Effector memory CD8-positive, alpha-beta T cell (primary cell): Measurements from ENCODE around the gene SLCO3A1.

Experiments used
- ATAC-seq: fragments of 150-1000 bp; cut with Tn5 transposase; replicated peaks from 2 replicates; pipeline ENCODE4 v1.10.0; 2021; ENCODE audit warnings: mild to moderate bottlenecking, moderate library complexity
- DNase-seq, 3 experiments: peaks; one replicate each; pipeline ENCODE4 v3.0.0; 2021
- H3K27ac Mint-ChIP-seq, 2 donors: one replicate each; pipeline ENCODE4 v1.8.0; 2022; ENCODE audit warnings: mild to moderate bottlenecking in 2 of 2, mixed read lengths in 2 of 2, moderate library complexity in 2 of 2
- H3K27me3 Mint-ChIP-seq, 2 donors: one replicate each; pipeline ENCODE4 v1.8.0; 2022; ENCODE audit warnings: mixed read lengths in 2 of 2
- H3K36me3 Mint-ChIP-seq: one replicate; pipeline ENCODE4 v1.8.0; 2022; ENCODE audit warnings: mild to moderate bottlenecking, moderate library complexity, mixed read lengths; ENCODE audit not compliant: insufficient read depth
- H3K4me1 Mint-ChIP-seq, 2 donors: one replicate each; pipeline ENCODE4 v1.8.0; 2022; ENCODE audit warnings: low read depth in 2 of 2, mixed read lengths in 2 of 2
- H3K4me3 Mint-ChIP-seq, 2 donors: one replicate each; pipeline ENCODE4 v1.8.0; 2022; ENCODE audit warnings: mild to moderate bottlenecking in 2 of 2, mixed read lengths in 2 of 2, moderate library complexity in 2 of 2
- H3K9me3 Mint-ChIP-seq, 2 donors: one replicate each; pipeline ENCODE4 v1.8.0; 2022; ENCODE audit warnings: mixed read lengths in 2 of 2

SLCO3A1 gene

DNA sequence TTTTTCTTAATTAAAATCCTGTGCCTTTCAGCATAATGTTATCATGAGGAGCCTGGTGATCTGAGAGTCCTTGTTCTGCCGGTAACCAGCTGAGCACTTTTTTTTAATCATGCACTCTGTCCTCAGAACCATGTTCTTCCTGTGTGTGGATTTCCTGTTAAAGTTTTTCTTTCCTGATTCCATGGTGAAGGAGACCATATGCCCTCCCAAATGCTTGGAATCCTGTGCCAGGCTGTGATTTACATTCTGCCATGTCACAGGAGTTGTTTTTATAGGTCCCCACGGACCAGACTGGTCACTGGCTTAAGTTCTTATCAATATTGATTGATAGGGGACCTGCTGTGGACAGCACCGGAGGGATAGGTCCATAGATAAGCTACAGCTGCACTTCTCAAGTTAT is 257.8 kb downstream of the SLCO3A1 start:
- peak overlapping the region; percentile 16 to 77 for H3K27ac Mint-ChIP-seq
- peaks cover 9% of the 10 kb centered on the region for H3K36me3 Mint-ChIP-seq
- ATAC-seq (no peak), DNase-seq (no peak)
- H3K4me1 Mint-ChIP-seq, result peaks cover 20 to 29% of the 10 kb centered on the region in 2 donors
- H3K4me3 Mint-ChIP-seq, result no peak overlapping the region
- no peaks in the 10 kb centered on the region for H3K27me3 Mint-ChIP-seq
- H3K9me3 Mint-ChIP-seq, result no peaks in the 10 kb centered on the region

DNA sequence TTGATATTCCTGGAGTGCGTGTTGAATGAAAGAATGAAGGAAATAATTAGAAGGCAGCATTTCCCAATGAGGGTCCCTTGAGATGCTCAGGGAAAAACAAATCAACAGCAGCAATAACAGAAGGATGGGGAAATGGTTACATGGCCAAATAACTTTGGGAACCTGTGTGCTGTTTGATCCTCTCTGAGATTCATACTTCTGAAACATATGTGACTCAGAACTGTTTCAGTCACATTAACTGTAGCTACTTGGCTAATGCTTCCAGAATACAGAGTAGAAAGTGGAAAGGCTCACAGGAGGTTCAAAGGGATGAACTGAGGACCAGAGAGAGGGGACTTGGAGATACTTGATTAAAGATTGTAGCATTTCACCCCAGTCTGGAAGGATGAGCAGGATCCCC is 258.2 kb downstream of the SLCO3A1 start:
- Mint-ChIP-seq H3K27ac (peak overlapping the region; percentile 16 to 77), H3K36me3 (peaks cover 8% of the 10 kb centered on the region), H3K9me3 (no peaks in the 10 kb centered on the region), H3K4me1 (peaks cover 20 to 29% of the 10 kb centered on the region in 2 donors), H3K27me3 (no peaks in the 10 kb centered on the region), H3K4me3 (no peak overlapping the region)
- DNase-seq (no peak), ATAC-seq (no peak)

DNA sequence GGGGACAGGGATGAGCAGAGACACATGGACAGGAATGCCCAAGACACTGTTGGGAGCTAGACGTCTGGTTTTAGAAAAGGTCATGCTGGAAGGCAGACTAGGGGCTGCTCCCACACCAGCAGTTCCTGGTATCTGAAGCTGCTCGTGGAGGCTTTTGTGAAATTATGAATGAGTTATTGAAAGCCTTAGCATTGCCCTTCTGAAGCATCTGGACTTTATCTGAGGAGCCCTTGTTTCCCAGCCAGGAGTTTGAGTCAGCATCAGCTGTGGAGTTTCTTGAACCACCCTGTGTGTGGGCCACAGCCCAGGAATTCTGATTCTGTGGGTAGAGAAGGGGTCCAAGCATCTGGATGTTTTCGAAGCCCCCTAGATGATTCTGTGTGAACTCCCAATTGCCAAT is 258.7 kb downstream of the SLCO3A1 start:
- no peak for ATAC-seq
- H3K36me3 Mint-ChIP-seq, result peaks cover 8% of the 10 kb centered on the region
- H3K4me1 Mint-ChIP-seq, result peaks cover 20 to 29% of the 10 kb centered on the region in 2 donors
- DNase-seq, result no peak
- H3K9me3 Mint-ChIP-seq, result no peaks in the 10 kb centered on the region
- H3K27ac Mint-ChIP-seq, result peak overlapping the region; percentile 16 to 77
- no peak overlapping the region for H3K4me3 Mint-ChIP-seq
- H3K27me3 Mint-ChIP-seq, result no peaks in the 10 kb centered on the region

DNA sequence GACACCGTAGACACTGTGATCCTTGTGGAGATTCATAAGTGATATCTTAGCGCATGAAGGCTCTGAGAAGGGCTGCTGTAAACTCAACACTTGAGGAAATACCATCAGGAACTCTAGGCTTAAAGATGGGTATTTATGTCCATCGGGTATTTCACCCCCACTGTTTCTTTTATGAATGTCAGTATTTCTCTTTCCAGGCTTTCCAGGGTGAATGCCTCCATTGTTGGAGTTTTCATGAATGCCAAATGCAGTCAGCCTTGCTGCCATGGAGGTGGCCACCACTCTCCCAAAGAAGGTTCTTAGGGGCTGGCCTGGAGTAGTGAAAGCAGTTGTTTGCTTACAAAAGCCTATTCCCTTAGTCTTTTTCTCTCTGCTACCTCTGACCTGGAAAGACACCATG is 259.2 kb downstream of the SLCO3A1 start:
- H3K27ac Mint-ChIP-seq, result no peak overlapping the region
- H3K36me3 Mint-ChIP-seq, result peaks cover 8% of the 10 kb centered on the region
- H3K4me3 Mint-ChIP-seq, result no peak overlapping the region
- ATAC-seq (no peak), DNase-seq (no peak)
- no peaks in the 10 kb centered on the region for H3K9me3 Mint-ChIP-seq
- no peaks in the 10 kb centered on the region for H3K27me3 Mint-ChIP-seq
- H3K4me1 Mint-ChIP-seq, result peaks cover 18 to 27% of the 10 kb centered on the region in 2 donors

DNA sequence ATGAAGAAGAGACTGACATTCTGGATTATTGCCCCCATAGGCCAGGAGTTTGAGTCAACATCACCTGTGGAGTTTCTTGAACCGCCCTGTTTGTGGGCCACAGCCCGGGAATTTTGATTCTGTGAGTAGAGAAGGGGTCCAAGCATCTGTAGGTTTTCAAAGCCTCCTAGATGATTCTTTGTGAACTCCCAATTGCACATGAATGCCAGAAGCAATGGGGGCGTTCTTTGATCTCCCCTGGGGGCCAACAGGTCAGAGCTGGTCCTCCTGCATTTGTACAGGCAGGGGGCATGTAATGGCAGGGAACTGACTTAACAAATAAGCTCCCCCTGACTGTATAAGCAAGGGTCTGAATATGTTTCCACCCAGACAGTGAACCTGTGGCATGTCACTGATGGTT is 260.3 kb downstream of the SLCO3A1 start:
- ATAC-seq, result no peak
- no peak overlapping the region for H3K27ac Mint-ChIP-seq
- DNase-seq, result no peak
- H3K4me1 Mint-ChIP-seq, result peaks cover 6 to 18% of the 10 kb centered on the region in 2 donors
- H3K4me3 Mint-ChIP-seq, result no peak overlapping the region
- H3K36me3 Mint-ChIP-seq, result peaks cover 4% of the 10 kb centered on the region
- H3K9me3 Mint-ChIP-seq, result no peaks in the 10 kb centered on the region
- no peaks in the 10 kb centered on the region for H3K27me3 Mint-ChIP-seq

DNA sequence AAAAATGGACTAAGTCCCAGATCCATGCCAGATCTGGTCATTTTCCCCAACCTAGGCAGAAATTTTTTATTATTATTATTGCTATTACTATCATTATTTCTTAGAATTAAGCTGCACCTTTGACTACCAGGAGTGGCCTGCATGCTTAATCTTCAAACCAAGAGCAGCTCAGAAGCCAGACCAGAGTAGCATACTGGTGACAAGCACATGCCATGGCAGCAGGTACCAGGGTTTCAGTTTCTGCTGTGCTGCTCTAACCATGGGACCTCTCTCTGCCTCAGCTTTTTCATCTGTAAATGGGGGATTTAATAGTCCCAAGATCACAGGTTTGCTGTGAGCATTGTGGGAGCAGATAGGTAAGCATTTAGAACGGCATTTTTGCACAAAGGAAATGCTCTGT is 262.3 kb downstream of the SLCO3A1 start:
- H3K9me3 Mint-ChIP-seq, result no peaks in the 10 kb centered on the region
- H3K27me3 Mint-ChIP-seq, result no peaks in the 10 kb centered on the region
- H3K4me3 Mint-ChIP-seq, result no peak overlapping the region
- DNase-seq (no peak), ATAC-seq (no peak)
- no peak overlapping the region for H3K27ac Mint-ChIP-seq
- H3K36me3 Mint-ChIP-seq, result peaks cover 3% of the 10 kb centered on the region
- H3K4me1 Mint-ChIP-seq, result peaks cover 8 to 13% of the 10 kb centered on the region in 2 donors

DNA sequence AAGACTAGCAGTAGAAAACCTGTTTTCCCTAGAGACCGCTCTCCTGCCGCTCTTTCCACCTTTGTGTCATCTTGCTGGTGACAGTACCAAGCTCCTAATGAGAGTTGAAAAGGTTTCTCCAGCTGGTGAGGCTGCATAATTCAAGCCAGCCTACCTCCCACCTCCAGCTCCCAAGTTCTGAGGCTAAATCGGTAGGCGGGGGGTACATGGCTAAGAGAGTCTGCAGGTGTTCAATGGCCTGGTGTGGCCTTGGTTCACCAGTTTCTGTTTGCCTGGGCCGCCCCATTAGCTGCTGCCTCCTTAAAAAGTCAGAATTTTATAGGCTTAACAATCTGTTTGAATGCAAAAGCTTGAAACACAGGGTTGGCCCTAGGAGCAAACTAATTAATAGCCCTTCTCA is 262.8 kb downstream of the SLCO3A1 start:
- H3K4me3 Mint-ChIP-seq, result no peak overlapping the region
- H3K27ac Mint-ChIP-seq, result no peak overlapping the region
- H3K4me1 Mint-ChIP-seq, result peaks cover 8 to 18% of the 10 kb centered on the region in 2 donors
- no peak for ATAC-seq
- H3K9me3 Mint-ChIP-seq, result peaks cover 0 to 3% of the 10 kb centered on the region in 2 donors
- no peaks in the 10 kb centered on the region for H3K27me3 Mint-ChIP-seq
- no peak for DNase-seq
- H3K36me3 Mint-ChIP-seq, result peaks cover 6% of the 10 kb centered on the region

DNA sequence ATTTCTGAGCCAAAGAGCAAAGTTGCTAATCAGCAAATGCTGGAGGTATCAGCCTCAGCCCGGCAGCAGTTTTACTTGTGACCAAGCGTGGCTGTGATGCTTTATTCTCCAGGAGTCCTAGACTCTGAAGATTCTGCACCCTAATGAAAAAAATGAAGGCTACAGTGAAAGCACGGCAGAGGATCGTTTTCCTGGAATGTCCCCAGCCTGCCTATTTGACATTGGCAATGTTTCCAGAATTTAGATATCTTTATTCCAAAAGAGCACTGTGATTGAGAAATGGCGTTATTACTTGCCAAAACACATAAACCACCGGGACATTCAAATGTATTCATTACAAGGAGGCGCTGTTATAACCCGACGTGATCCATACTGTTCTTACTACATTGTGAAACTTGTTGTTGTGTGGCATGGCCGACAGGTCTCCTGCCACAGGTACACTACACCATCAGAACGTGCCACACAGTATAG is 263.8 kb downstream of the SLCO3A1 start:
- DNase-seq (no peak), ATAC-seq (no peak)
- Mint-ChIP-seq H3K4me3 (no peak overlapping the region), H3K27ac (no peak overlapping the region), H3K9me3 (peaks cover 0 to 12% of the 10 kb centered on the region in 2 donors), H3K36me3 (peaks cover 8% of the 10 kb centered on the region), H3K27me3 (no peaks in the 10 kb centered on the region), H3K4me1 (peaks cover 11 to 27% of the 10 kb centered on the region in 2 donors)

DNA sequence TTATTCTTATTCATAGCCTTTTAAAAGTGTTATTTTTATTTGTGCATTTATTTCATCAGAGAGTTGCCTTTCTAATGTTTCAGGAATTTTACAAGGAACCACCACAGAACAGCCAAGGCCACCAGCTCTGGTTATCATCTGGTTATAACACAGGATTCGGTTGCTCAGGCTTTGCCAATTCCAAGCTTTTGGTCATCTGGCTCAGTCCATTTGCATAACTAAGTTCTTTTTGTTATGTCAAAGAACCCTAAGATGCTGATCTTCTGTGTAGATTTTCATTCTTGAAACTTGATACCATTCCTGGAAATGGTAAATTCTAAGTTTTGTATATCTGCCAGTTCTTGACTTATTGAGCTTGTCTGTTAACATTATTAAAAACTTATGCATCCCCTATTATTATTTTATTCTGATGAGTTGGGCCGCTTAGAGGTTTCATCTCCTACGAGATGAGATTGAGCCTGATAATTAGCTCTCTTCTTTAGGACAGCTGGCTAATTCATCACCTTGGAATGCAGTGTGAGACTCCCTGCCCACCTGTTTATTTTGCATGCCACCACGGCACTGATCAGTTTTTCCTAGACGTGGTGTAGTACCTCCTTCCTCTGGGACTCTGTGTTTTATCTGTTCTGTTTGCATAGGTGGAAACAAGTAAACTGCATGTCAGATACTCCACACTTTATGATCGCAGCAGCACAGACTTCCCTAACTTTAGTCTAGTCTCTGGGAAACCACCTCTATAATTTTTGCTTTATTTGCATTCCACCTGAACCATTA is 264.8 kb downstream of the SLCO3A1 start:
- Mint-ChIP-seq H3K4me3 (no peak overlapping the region), H3K27ac (no peak overlapping the region), H3K9me3 (peaks cover 0 to 12% of the 10 kb centered on the region in 2 donors), H3K27me3 (no peaks in the 10 kb centered on the region), H3K4me1 (peaks cover 11 to 27% of the 10 kb centered on the region in 2 donors), H3K36me3 (peaks cover 8% of the 10 kb centered on the region)
- DNase-seq (no peak), ATAC-seq (no peak)

DNA sequence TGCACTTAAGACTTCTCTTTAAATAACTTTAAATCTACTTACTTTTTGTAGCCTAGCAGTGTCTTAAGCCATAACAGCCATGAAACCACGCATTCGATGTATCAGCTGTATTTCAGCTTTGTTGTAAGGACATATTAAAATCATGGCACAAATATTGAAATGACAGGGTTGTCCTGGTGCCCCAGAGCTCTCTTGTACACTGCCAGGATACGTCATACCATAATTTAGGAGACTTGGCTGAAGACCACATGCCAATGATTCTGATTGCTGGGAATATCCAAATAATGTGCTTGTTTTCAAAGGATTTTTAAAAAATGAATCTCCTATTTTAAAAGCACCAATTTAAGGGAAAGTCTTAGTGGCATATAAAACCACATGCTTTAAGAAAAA is 265.4 kb downstream of the SLCO3A1 start:
- ATAC-seq (no peak), DNase-seq (no peak)
- peaks cover 11% of the 10 kb centered on the region for H3K36me3 Mint-ChIP-seq
- no peak overlapping the region for H3K4me3 Mint-ChIP-seq
- H3K4me1 Mint-ChIP-seq, result peaks cover 11 to 27% of the 10 kb centered on the region in 2 donors
- H3K9me3 Mint-ChIP-seq, result peaks cover 0 to 12% of the 10 kb centered on the region in 2 donors
- H3K27me3 Mint-ChIP-seq, result no peaks in the 10 kb centered on the region
- H3K27ac Mint-ChIP-seq, result no peak overlapping the region

DNA sequence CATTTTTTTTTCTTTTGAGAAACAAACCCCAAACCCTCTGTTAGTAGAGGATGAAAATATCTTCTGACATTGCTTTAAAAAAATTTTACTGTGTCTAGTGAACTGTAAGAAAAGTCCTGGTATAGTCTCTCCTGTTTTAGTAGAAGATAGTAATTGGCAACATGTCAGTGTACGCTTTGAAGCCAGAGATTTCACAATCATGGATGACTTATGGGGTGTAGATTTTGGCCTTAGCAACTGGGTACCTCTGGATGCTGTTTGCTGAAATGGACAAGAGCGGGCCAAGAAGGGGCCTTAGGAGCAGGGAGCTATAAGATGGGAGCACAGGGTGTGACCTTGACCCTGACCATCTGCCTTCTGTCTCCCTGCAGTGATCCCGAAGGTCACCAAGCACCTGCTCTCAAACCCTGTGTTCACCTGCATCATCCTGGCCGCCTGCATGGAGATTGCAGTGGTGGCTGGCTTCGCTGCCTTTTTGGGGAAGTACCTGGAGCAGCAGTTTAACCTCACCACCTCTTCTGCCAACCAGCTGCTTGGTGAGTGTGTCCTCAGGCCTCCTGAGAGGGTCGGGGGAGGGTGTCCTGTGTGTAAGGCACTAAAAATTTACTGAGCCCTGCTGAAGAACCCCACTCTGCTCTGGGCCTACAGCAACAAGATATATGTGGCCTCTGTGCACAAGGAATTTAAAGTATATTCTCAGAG is 266.7 kb downstream of the SLCO3A1 start:
- no peak overlapping the region for H3K4me3 Mint-ChIP-seq
- peak overlapping the region; percentile 19 to 71 for H3K27ac Mint-ChIP-seq
- peaks cover 17% of the 10 kb centered on the region for H3K36me3 Mint-ChIP-seq
- ATAC-seq (no peak), DNase-seq (no peak)
- H3K27me3 Mint-ChIP-seq, result no peaks in the 10 kb centered on the region
- peaks cover 11 to 25% of the 10 kb centered on the region in 2 donors for H3K4me1 Mint-ChIP-seq
- peaks cover 0 to 12% of the 10 kb centered on the region in 2 donors for H3K9me3 Mint-ChIP-seq

DNA sequence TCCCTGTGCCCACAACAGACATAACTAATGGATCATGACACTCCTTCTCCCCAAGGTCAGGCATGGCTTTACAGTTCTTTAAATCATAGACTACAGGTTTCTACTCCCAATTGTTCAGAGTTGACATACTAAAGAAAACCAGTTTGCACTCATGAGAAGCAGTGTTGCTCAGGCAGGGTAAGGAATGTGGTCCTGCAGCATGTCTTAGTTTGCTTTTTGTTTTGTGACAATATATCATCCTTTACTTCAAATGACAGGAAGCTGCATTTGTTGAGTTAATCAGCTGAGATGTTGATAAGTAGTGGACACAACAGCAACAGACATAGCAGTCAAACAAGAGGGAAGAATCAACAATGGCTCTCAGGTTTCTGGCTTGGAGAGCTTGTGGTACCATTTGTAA is 267.5 kb downstream of the SLCO3A1 start:
- Mint-ChIP-seq H3K4me1 (peaks cover 11 to 25% of the 10 kb centered on the region in 2 donors), H3K27ac (peak overlapping the region; percentile 19 to 71), H3K9me3 (peaks cover 0 to 12% of the 10 kb centered on the region in 2 donors), H3K4me3 (no peak overlapping the region), H3K36me3 (peaks cover 17% of the 10 kb centered on the region), H3K27me3 (no peaks in the 10 kb centered on the region)
- ATAC-seq (no peak), DNase-seq (no peak)

DNA sequence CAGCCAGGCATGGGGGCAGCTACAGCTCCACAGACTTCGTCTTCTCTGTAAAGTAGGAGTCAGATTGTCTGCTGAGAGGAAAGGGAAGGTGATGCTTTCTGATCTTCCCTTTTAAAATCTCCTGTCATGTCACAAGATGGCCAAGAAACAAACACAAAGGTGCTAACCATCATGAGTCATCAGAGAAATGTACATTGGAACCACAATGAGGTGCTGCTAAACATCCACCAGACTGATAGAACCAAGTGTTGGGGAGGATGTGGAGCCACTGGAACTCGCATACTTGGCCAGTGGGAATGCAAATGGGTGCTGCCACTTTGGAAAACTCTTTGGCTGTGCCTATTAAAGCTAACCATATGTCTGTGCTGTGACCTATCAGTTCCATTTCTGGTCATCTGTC is 268.8 kb downstream of the SLCO3A1 start:
- Mint-ChIP-seq H3K36me3 (peaks cover 27% of the 10 kb centered on the region), H3K27me3 (no peaks in the 10 kb centered on the region), H3K9me3 (peaks cover 0 to 12% of the 10 kb centered on the region in 2 donors), H3K4me1 (peaks cover 11 to 25% of the 10 kb centered on the region in 2 donors), H3K4me3 (no peak overlapping the region), H3K27ac (peak overlapping the region; percentile 42 to 71)
- ATAC-seq (peak; percentile 37), DNase-seq (no peak)
